Islet of Langerhans (tissue), 1 donor: Measurements from ENCODE around the gene ADGRL2.

Experiments used
- FAIRE-seq: peaks from one replicate; lab custom pipeline; 2011; peaks lifted over from hg19 to GRCh38; lab: Jason Lieb, UNC

The ADGRL2 gene

DNA sequence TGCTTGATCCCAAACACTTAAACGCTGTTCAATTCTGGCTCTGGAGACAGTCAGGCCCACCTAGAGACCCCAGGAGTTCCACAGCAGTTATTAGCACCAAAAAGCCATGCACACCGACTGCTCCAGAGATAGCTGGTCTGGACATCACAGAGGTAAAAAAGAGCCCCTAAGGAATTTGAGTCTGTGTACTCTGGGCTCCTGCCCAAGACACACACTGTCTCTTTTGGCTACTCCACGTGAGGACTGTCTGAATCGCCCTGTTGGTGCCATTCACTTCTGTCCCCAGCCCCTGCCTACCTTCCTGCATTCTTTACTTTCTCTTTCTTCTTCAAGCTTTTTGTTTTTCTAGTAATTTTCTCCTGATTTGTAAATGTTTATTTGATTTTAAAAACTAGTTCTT lies 197.4 kb downstream of the ADGRL2 start:
- no peak for FAIRE-seq

DNA sequence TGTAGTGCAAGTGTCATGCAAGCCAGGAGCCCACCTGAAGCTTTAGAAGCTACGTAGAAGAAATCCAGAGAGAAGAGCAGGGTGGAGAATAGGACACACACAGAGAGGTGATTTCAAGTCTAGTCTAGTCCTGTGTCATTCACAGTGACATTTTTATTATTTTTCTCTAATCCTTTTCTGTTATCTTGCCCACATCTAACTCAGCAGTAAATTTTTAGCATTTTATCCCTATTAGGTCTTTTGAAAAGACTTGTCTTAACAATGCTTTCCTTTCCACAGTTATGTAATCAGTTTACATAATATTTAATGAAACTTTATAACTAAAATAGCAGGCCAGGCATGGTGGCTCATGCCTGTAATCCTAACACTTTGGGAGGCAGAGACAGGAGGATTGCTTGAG lies 198.6 kb downstream of the ADGRL2 start:
- no peak for FAIRE-seq

DNA sequence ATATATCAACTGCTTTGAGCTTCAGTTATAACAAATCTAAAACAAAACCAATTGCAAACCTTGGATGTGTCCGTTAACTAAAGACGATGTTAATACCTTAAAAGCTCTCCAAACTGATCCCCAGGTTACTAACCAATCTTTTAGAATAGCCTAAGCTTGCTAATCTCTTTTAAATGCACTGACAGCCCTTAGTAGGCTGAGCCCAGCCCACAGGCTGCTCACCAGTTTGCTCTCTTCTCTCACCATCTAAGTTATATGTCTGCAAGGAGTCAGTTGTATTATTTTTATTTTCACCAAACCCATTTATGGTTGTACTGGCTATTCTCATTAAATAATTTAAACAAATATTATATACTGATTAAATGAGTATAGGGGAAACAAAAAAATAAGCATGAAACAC lies 199.5 kb downstream of the ADGRL2 start:
- FAIRE-seq: no peak

- FAIRE-seq: no peak
Observed at GRCh38 chr1:82001345-82001744, 200.6 kb downstream of the ADGRL2 start.

- FAIRE-seq: no peak
Observed at GRCh38 chr1:82007804-82008203, 207.1 kb downstream of the ADGRL2 start.

- FAIRE-seq: no peak
Observed at GRCh38 chr1:82013702-82014101, 213.0 kb downstream of the ADGRL2 start.

DNA sequence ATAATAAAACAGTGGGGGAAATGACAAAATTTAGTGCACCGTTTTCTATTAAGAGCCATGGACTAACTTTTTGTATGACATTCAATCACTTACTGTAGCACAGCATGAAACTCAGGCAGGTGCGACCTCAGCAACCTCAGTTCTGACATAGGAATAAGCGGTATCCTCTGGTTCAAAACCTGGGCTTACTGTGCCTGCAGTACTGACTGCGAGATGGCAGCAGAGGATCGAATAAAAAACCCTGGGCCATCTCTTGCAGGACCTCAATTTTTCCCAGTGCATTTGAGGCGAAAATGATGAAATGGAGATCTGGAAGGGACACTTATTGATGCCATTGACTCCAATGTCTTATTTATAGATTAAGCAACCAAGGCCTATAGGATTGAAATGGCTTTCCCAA lies 214.7 kb downstream of the ADGRL2 start:
- no peak for FAIRE-seq

DNA sequence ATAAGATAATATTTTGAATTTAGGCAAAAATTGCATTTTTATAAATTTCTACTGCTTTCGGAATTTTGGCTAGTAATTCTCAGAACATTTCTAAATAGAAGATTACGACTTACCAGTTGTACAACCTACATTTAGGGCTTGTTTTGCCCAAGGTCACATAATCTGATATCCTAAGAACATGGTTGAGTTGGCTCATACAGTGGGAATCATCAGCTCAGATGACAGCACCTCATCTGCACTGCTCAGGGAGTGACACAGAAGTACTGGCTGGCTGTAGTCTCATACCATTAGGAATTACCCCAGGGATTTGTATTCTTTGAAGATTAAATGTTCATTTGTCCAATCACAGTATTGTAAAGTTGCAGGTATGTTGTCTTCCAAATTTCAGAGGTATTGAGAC lies 217.6 kb downstream of the ADGRL2 start:
- no peak for FAIRE-seq

GRCh38 chr1:82019508-82019907 lies 218.8 kb downstream of the ADGRL2 start:
- FAIRE-seq: no peak

DNA sequence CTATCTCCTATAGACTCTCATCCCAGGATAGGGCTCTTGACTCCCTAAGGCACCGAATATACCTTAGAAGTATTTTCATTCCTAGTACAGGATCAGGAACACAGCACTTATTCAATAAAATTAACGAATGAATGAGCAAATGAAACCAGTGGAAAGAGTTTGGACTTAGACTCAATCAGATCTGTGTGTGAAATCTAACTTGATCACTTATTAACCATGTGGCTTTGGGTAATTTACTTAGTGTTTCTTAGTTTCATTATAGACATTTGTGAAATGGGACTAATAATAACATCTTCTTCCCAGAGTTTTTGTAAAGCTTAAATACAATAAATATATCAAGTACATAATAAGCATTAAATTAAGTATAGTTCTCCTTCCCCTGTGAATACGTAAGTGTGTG lies 230.1 kb downstream of the ADGRL2 start:
- FAIRE-seq: no peak

GRCh38 chr1:82032068-82032467 lies 231.3 kb downstream of the ADGRL2 start:
- FAIRE-seq: no peak

- no peak for FAIRE-seq
Observed at GRCh38 chr1:82034812-82035211, 234.1 kb downstream of the ADGRL2 start.
